GM19324 (cell line): Measurements from ENCODE around the gene C1QTNF9B.
"Not testable (repeated sequence)": the region's sequence is repeated elsewhere in the genome, so short reads cannot be mapped to it uniquely, and the experiment has no call there.

ENCODE experiments used
- ATAC-seq: cut with Tn5 transposase; IDR thresholded peaks from one replicate; pipeline ENCODE4 v1.9.1; 2021; ENCODE audit warnings: mild to moderate bottlenecking, moderate library complexity; ENCODE audit not compliant: unreplicated experiment, low FRiP score

C1QTNF9B gene

DNA sequence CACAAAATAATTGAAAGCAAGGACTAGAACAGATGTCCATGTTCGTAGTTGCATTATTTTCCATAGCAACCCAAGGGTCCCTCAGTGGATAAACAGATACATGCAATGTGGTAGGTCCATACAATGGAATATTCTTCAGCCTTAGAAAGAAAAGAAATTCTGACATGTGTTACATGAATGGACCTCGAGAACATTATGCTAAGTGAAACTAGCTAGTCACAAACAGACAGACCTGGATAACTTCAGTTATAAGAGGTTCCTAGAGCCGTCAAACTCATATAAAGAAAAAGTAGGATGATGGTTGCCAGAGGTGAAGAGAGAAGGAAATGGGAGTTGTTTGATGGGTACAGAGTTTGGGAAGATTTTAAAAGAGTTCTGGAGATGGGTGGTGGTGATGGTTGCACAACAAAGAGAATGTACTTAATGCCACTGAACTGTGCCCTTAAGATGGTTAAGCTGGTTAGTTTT is at the start of gene C1QTNF9B:
Gene C1QTNF9B, minus strand, starts transcription at position 51 of the 468 bp plus-strand sequence.
- ATAC-seq = not testable (repeated sequence)

GRCh38 chr13:23946900-23947299 is 49.6 kb upstream of the C1QTNF9B start:
- no peak for ATAC-seq

- ATAC-seq = no peak
Measured at GRCh38 chr13:23946067-23946466, 48.8 kb upstream of the C1QTNF9B start.

DNA sequence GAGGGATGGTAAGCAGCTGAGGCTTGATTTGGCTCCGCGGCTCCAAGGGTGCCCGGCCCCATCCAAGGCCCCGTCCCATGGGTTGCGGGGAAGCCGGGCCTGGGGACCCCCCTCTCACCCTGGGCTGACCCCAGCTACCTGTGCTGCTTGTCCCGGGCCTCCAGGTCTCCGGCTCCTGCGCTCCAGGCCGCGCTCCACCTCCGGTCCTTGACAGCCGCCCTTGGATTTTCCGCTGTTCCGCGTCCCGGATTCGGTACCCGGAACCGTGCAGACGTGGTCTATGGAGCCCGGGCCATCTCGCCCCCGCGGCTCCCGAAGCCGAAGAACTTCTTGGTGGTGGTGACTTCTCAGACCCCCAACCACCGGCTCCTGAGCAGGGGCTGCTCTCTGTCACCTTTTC is 48.3 kb upstream of the C1QTNF9B start:
- no peak for ATAC-seq

- ATAC-seq = no peak
Measured at GRCh38 chr13:23941211-23941610, 43.9 kb upstream of the C1QTNF9B start.

DNA sequence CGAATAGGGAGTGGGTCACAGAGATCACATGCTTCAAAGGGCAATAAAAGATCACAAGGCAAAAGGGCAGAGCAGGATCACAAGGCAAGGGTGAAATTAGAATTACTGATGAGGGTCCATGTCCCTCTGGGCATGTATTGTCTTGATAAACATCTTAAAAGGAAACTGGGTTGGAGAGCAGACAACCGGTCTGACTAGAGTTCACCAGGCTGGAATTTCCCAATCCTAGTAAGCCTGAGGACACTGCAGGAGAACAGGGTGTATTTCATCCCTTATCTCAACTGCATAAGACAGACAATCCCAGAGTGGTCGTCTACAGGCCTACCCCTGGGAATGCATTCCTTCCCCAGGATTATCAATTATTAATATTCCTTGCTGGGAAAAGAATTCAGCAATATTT is 42.4 kb upstream of the C1QTNF9B start:
- not testable (repeated sequence) for ATAC-seq

GRCh38 chr13:23934520-23934919 is 37.2 kb upstream of the C1QTNF9B start:
- no peak for ATAC-seq

GRCh38 chr13:23928985-23929384 is 31.7 kb upstream of the C1QTNF9B start:
- no peak for ATAC-seq

GRCh38 chr13:23923031-23923430 is 25.7 kb upstream of the C1QTNF9B start:
- ATAC-seq = no peak

DNA sequence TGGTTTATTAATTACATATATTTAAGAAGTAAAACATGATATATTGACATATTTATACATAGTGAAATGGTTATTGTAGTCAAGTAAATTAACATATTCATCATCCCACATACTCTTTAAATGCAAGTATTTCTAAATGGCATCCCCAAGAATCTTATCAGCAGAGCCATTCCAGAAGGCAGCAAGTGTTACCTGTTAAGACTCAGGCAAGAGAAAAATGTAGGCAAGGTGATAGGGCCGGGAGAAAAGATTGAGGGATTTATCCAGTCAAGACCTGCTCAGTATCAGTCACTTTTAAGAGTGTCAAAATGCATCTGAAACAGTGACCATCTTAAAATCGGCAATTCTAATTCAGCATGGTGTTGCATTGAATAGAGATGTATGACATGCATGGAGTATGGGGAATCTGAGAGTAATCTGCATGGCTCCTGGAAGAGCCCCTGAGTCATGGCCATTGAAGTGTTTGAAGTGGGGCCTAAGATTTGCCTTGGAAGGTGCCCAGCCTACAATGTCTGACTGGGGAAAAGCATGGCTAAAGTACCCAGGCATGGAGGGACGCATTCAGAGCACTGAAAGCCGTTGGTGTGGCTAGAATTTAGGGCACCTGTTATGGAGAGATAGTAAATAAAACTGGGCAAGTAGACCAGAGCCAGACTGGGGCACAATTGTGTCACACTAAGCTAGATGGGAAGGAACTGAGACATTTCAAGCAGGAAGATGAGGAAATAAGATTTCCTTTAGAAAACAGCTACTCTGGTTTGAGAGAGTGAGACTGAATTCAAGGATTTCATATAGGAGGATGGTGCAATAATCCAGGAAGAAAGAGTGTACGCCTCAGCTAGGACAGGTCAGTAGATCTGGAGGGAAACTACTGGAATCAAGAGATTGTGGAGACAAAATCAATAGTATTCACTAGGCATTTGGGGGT is 25.0 kb upstream of the C1QTNF9B start:
- ATAC-seq = no peak

- ATAC-seq = no peak
Measured at GRCh38 chr13:23921451-23921888, 24.2 kb upstream of the C1QTNF9B start.

- ATAC-seq = no peak
Measured at GRCh38 chr13:23919006-23919405, 21.7 kb upstream of the C1QTNF9B start.

- ATAC-seq = no peak
Measured at GRCh38 chr13:23918208-23918607, 20.9 kb upstream of the C1QTNF9B start.

- ATAC-seq = no peak
Measured at GRCh38 chr13:23915308-23915707, 18.0 kb upstream of the C1QTNF9B start.

DNA sequence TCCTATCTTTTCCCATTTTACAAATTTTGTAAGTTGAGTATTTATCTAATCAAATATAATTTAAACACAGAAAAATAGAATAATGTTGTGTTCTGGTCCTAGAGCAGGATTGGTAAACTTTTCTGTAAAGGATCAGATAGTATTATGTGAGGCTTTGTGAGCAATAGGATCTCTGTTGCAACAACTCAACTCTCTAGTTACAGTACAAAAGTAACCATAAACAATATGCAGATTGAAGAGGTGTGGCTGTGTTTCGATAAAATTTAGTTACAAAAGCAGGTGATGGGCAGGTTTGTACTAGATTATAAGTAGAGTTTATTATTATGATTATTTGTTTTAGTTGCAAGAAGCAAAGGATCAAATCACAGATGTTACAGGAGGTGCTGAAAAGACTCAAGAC is 15.2 kb upstream of the C1QTNF9B start:
- no peak for ATAC-seq

- no peak for ATAC-seq
Measured at GRCh38 chr13:23909606-23910005, 12.3 kb upstream of the C1QTNF9B start.

- ATAC-seq = no peak
Measured at GRCh38 chr13:23905766-23906165, 8.5 kb upstream of the C1QTNF9B start.

- ATAC-seq = no peak
Measured at GRCh38 chr13:23903906-23904280, 6.6 kb upstream of the C1QTNF9B start.

DNA sequence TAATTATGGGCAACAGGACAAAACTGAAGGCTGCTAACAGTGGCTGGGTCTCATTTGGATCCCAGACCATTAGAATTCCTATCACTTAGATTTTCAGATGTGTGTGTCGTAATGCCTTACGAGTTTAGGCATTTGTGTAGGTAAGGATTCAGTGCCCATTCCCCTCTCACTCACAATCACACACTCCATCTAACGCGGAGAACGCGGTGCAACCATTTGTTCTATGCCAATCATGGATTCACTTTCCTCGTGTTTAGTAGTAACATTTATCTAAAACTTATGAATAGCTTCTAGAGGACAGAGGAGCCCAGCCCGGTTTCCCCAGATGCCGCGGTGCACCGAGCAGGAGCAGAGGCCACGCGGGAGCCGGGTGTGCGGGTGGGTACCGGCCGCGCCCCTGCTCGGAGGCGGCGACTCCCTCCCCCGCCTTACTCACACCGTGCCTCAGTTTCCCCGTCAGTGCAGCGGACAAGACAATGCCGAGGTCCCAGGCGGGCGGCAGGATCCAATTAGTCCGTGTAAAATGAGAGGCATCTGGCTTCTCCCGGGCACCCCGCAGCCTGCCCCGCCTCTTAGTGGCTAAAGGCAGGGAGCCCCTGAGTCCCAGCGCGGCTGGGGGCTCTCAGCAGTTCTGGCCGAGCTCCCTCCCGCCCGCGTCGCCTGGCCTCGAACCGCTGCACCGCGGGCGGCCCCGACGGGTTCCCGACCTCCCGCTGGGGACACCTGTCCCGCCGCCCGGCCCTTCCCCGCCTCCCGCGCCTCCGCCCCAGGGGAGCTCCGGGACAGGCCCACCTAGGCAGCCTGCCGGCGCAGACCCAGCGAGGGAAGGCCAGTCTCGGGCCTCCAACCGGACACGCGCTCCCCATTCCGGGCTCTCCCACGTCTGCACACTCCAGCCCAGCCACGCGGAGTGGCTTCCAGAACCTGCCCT is 5.9 kb upstream of the C1QTNF9B start:
- ATAC-seq = no peak

DNA sequence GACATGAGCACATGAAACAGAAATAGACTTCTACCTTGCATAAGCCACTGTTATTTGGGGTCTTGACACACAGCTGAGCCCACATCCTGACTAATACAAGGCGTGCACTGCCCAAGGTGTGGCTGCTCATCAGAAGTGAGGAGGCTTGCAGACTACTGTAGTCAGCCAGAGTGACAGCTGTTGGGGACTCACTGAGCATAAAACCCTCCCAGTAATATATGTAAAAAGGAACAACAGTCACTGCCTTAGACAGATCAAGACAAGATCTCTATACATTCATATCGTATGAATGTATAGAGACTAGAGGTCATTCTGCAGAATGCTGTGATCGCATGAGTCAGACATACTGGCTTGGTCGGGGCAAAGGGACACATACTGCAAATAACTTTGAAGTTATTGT is 4.1 kb upstream of the C1QTNF9B start:
- no peak for ATAC-seq

- no peak for ATAC-seq
Measured at GRCh38 chr13:23899555-23899954, 2.3 kb upstream of the C1QTNF9B start.
